NOMO-1 treated with dmso at 0.1 percent for 144 hours (cell line): Measurements from ENCODE around the gene ABHD1.
"Not testable (repeated sequence)": the region's sequence is repeated elsewhere in the genome, so short reads cannot be mapped to it uniquely, and the experiment has no call there.

Source experiments
- DNase-seq: peaks from one replicate; lab custom pipeline; 2025; ENCODE audit not compliant: unreplicated experiment; lab: John Stamatoyannopoulos, UW

The ABHD1 gene

GRCh38 chr2:27162151-27163121 is 38.8 kb downstream of the ABHD1 start:
- DNase-seq, result no peak

GRCh38 chr2:27164960-27165763 is 41.5 kb downstream of the ABHD1 start:
- no peak for DNase-seq

DNA sequence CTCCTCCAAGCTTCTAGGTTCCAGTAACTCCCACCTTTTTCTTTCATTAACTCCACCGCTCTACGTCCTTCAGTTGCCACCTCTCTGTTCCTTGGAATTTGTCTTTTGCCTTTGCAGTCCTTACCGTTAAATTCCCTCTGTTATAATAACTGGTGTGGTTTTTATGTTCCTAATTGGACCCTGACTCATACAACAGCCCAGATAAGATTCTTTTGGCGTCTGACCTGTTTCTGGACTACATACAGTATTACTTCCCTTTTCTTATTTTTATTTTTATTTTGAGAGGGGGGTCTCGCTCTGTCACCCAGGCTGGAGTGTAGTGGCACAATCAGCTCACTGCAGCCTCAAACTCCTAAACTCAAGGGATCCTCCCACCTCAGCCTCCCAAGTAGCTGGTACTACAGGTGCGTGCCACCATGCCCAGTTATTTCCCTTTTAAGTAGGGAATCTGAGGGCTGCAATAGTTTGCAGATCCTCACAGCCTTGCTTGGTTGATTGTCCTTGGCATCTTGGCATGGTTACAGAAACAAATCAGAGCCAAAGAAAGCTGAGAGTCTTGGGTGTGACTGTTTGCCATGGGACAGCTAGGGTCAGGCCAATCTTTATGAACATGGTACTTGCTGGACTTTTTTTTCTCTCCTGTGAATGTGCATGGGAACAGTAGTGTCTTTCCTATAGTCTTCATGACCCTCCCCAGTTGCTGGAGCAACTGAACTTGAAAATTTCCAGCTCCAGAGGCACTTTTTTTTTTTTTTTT is 47.1 kb downstream of the ABHD1 start:
- DNase-seq, result no peak

- DNase-seq, result no peak
Observed at GRCh38 chr2:27171351-27171848, 47.8 kb downstream of the ABHD1 start.

DNA sequence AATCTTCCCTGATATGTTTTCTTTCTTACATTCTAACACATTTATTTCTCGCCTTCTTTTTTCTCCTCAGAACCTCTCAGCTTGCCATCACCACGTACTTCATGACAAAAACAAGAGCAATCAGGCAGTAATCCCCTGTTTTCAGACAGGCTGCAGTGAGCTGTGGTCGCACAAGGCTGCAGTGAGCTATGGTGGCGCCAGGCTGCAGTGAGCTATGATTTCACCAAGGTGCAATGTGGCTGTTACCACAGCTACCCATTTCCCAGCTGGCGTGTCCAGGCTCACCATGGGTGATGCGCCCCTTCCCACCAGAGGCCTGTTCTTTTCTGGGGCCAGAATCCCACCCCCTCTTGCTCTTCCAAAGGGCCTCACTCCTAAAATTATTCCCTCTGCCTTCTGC is 51.0 kb downstream of the ABHD1 start:
- DNase-seq, result no peak

- DNase-seq, result no peak
Observed at GRCh38 chr2:27175330-27175729, 51.7 kb downstream of the ABHD1 start.

- not testable (repeated sequence) for DNase-seq
Observed at GRCh38 chr2:27175781-27176180, 52.2 kb downstream of the ABHD1 start.

DNA sequence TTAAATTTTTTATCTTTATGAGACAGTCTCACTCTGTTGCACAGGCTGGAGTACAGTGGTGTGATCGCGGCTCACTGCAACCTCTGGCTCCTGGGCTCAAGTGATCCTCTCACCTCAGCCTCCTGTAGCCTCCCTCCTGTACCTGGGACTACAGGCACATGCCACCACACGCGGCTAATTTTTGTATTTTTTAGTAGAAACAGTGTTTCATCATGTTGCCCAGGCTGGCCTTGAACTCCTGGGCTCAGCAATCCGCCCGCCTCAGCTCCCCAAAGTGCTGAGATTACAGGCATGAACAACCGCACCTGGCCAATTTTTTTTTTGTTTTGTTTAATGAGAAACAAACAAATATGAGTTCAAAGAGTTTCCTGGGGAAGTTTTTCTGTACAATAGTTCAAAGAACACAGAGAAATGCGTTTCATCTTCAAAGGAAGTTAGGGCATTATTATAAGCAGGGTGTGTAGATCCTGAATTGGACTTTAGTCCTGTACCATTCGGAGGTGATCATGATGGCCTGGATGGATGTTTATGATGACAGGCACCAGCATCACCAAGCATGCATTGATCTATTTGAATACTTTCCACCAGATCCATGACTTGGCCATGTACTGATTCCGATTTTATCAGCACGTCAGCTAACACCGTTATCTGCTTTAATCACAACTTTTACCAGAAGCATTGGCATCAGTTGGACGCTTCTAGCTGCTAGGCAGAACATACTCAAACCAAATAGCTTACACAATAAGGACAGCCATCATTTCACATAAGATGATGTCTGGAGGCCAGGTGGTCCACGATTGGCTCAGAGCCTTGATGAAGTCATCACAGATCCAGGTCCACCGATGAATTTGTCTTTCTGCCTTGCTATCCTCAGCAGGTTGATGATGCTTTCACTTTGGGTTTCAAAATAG is 54.1 kb downstream of the ABHD1 start:
- DNase-seq, result no peak

- DNase-seq, result no peak
Observed at GRCh38 chr2:27178469-27178868, 54.9 kb downstream of the ABHD1 start.

DNA sequence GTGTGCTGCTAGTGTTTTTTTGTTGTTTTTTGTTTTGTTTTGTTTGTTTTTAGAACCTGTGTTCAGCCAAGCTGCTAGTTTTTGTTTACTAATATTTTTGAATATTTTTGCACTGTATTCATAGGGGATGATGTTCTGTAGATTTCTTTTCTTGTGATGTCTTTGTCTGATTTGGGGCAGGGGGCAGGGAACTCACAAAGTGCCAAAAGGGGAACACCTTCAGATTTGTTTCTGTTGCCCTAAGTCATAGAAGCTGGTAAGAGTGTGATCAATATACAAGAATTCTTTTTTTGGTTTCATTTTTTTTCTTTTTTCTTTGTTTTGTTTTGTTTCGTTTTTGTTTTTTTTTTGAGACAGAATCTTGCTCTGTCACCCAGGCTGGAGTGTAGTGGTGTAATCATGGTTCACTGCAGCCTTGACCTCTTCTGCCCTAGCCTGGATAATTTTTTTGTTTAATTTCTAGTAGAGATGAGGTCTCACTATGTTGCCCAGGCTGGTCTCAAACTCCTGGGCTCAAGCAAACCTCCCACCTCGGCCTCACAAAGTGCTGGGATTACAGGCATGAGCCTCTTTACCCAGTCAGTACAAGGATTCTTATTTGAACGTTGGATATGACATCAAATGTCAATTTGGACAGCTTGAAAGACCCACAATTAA is 55.9 kb downstream of the ABHD1 start:
- no peak for DNase-seq
